BJ (cell line): ENCODE data around the gene PXN. TPM values are rescaled to one million over a fixed set of nuclear protein-coding genes. Genes with fewer than 3 reads are reported as not detected.

Experiments
- CTCF ChIA-PET: fragments of 350-600 bp; formaldehyde crosslinking; extraction: SDS; loops from one replicate; lab custom pipeline; 2021; ENCODE audit warnings: antibody characterized with exemption, inconsistent platforms; lab: Yijun Ruan, JAX
- POLR2A ChIA-PET: fragments of 300-600 bp; sonication (Branson Sonifier 250); formaldehyde crosslinking; extraction: SDS; loops from one replicate; lab custom pipeline; 2021; ENCODE audit warnings: antibody characterized with exemption; lab: Charles Lee
- DNase-seq: peaks from one replicate; pipeline ENCODE4 v3.0.0-alpha.2; 2011; ENCODE audit warnings: low read depth
- H3K27me3 ChIP-seq: 2 replicates; pipeline ENCODE4 v1.6.0; 2011; ENCODE audit warnings: low read length; ENCODE audit not compliant: control insufficient read depth, insufficient read depth
- H3K36me3 ChIP-seq: 2 replicates; pipeline ENCODE4 v1.5.1; 2011; ENCODE audit warnings: low read length; ENCODE audit not compliant: control insufficient read depth, insufficient read depth
- H3K4me3 ChIP-seq: 2 replicates; pipeline ENCODE4 v1.5.1; 2011; ENCODE audit warnings: low read depth, mild to moderate bottlenecking, control low read depth, low read length
- polyA plus RNA-seq: library from polyadenylated mRNA; depleted of rRNA; stranded (reverse); fragments of >200 nt; gene quantifications from 2 replicates; pipeline ENCODE4 v1.2.3, GENCODE V29; 2011; rRNA removed
- small RNA-seq: library from RNA; depleted of rRNA; stranded (forward); fragments of <200 nt; gene quantifications from one replicate; pipeline ENCODE3, GENCODE V24; 2012; ENCODE audit warnings: low replicate concordance, low read depth; ENCODE audit not compliant: insufficient read length
- TF ChIP-seq, protein P1 (sequence below): IDR thresholded peaks from 2 replicates; pipeline ENCODE4 v1.5.1; 2011; ENCODE audit warnings: low read depth, mild to moderate bottlenecking, control low read depth, inconsistent platforms, low read length, moderate library complexity; ENCODE audit not compliant: insufficient read depth

PXN gene
- polyA plus RNA-seq, 1 experiment = 41.8 TPM

GRCh38 chr12:120161852-120162251, 103.7 kb downstream of the PXN start:
- Histone ChIP-seq H3K27me3 (no peaks in the 10 kb centered on the region), H3K4me3 (no peak overlapping the region), H3K36me3 (peaks cover 53% of the 10 kb centered on the region)
- ChIA-PET CTCF (no interaction called here), POLR2A (no interaction called here)
- TF ChIP-seq, protein P1, sequence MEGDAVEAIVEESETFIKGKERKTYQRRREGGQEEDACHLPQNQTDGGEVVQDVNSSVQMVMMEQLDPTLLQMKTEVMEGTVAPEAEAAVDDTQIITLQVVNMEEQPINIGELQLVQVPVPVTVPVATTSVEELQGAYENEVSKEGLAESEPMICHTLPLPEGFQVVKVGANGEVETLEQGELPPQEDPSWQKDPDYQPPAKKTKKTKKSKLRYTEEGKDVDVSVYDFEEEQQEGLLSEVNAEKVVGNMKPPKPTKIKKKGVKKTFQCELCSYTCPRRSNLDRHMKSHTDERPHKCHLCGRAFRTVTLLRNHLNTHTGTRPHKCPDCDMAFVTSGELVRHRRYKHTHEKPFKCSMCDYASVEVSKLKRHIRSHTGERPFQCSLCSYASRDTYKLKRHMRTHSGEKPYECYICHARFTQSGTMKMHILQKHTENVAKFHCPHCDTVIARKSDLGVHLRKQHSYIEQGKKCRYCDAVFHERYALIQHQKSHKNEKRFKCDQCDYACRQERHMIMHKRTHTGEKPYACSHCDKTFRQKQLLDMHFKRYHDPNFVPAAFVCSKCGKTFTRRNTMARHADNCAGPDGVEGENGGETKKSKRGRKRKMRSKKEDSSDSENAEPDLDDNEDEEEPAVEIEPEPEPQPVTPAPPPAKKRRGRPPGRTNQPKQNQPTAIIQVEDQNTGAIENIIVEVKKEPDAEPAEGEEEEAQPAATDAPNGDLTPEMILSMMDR = no peak
- no peak for DNase-seq

Small RNAs within 50 kb of the gene (small RNA-seq; reads per million reads assigned to genes)
- 1.7 reads per million for gene RNU4-1
- 18.5 reads per million, percentile 83 among the genes with 10 or more reads in this experiment for gene RNU4-2
- gene RNU6-1088P = not detected

Other genes starting within 250 kb of the PXN start
- 41.0 and 50.3 TPM in 2 replicates for gene RAB35, start 149.0 kb downstream of the PXN start, polyA plus RNA-seq
- 33.7 and 59.7 TPM in 2 replicates for gene GCN1, start 71.0 kb downstream of the PXN start, polyA plus RNA-seq
- 5,978 and 8,955 TPM in 2 replicates for gene RPLP0, start 64.6 kb downstream of the PXN start, polyA plus RNA-seq
- gene RNU4-2, start 26.2 kb upstream of the PXN start, polyA plus RNA-seq = not detected in 2 replicates
- not detected in 2 replicates for gene RNU4-1, start 27.5 kb upstream of the PXN start, polyA plus RNA-seq
- 1.2 and 1.5 TPM in 2 replicates for gene SIRT4, start 36.6 kb upstream of the PXN start, polyA plus RNA-seq
- gene PLA2G1B, start 62.0 kb upstream of the PXN start, polyA plus RNA-seq = not detected in 2 replicates
- not detected in 2 replicates for gene MSI1, start 103.4 kb upstream of the PXN start, polyA plus RNA-seq
- gene COX6A1, start 172.4 kb upstream of the PXN start, polyA plus RNA-seq = 362 and 557 TPM in 2 replicates
- 24.7 and 45.0 TPM in 2 replicates for gene TRIAP1, start 180.7 kb upstream of the PXN start, polyA plus RNA-seq
- gene GATC, start 180.7 kb upstream of the PXN start, polyA plus RNA-seq = 14.8 and 17.9 TPM in 2 replicates
- gene SRSF9, start 204.0 kb upstream of the PXN start, polyA plus RNA-seq = 88.0 and 108 TPM in 2 replicates
- gene DYNLL1, start 230.4 kb upstream of the PXN start, polyA plus RNA-seq = 358 and 610 TPM in 2 replicates